H9 (cell line): ENCODE results near the gene CLEC3B. TPM values are rescaled to one million over a fixed set of nuclear protein-coding genes. Genes with fewer than 3 reads are reported as not detected.

Experiments used
- DNase-seq: peaks from one replicate; pipeline ENCODE4 v3.0.0-alpha.2; 2017
- H2AFZ ChIP-seq: one replicate; pipeline ENCODE4 v1.6.1; 2013; ENCODE audit warnings: mild to moderate bottlenecking, low read length, control low read depth, moderate library complexity
- H2AK5ac ChIP-seq: 2 replicates; pipeline ENCODE4 v1.6.1; 2013; ENCODE audit warnings: low read length, control low read depth, mixed read lengths; ENCODE audit not compliant: insufficient read length
- H2BK120ac ChIP-seq: one replicate; pipeline ENCODE4 v1.6.1; 2013; ENCODE audit warnings: low read depth, mild to moderate bottlenecking, low read length, control low read depth, inconsistent platforms; ENCODE audit not compliant: poor library complexity, severe bottlenecking
- H2BK12ac ChIP-seq: 2 replicates; pipeline ENCODE4 v1.6.1; 2013; ENCODE audit warnings: low read length, control low read depth, mixed read lengths, low read depth; ENCODE audit not compliant: insufficient read length
- H2BK15ac ChIP-seq: 2 replicates; pipeline ENCODE4 v1.6.1; 2013; ENCODE audit warnings: low read depth, low read length, control low read depth
- H2BK20ac ChIP-seq: one replicate; pipeline ENCODE4 v1.6.1; 2013; ENCODE audit warnings: low read depth, mild to moderate bottlenecking, low read length, control low read depth, inconsistent platforms; ENCODE audit not compliant: poor library complexity, severe bottlenecking
- H2BK5ac ChIP-seq: 2 replicates; pipeline ENCODE4 v1.6.1; 2013; ENCODE audit warnings: low read length, control low read depth, mixed read lengths; ENCODE audit not compliant: insufficient read length
- H3K14ac ChIP-seq: 2 replicates; pipeline ENCODE4 v1.6.1; 2013; ENCODE audit warnings: low read length, control low read depth; ENCODE audit not compliant: insufficient read depth
- H3K18ac ChIP-seq: 2 replicates; pipeline ENCODE4 v1.6.1; 2013; ENCODE audit warnings: low read depth, mild to moderate bottlenecking, mixed read lengths, low read length, control low read depth; ENCODE audit not compliant: insufficient read length
- H3K23ac ChIP-seq: 2 replicates; pipeline ENCODE4 v1.6.1; 2013; ENCODE audit warnings: low read length, control low read depth, mixed read lengths, low read depth; ENCODE audit not compliant: insufficient read length
- H3K23me2 ChIP-seq: 2 replicates; pipeline ENCODE4 v1.6.1; 2013; ENCODE audit warnings: low read depth, mild to moderate bottlenecking, mixed read lengths, low read length, control low read depth; ENCODE audit not compliant: insufficient read length, poor library complexity, severe bottlenecking
- H3K27ac ChIP-seq: 2 replicates; pipeline ENCODE4 v1.5.1; 2013; ENCODE audit warnings: low read length, control low read depth, mixed read lengths, low read depth; ENCODE audit not compliant: insufficient read length
- H3K27me3 ChIP-seq: 2 replicates; pipeline ENCODE4 v1.6.1; 2013; ENCODE audit warnings: low read length, control low read depth, inconsistent platforms; ENCODE audit not compliant: insufficient read depth
- H3K4ac ChIP-seq: 2 replicates; pipeline ENCODE4 v1.6.1; 2013; ENCODE audit warnings: low read depth, mild to moderate bottlenecking, control low read depth, inconsistent platforms, low read length, moderate library complexity
- H3K4me1 ChIP-seq: 2 replicates; pipeline ENCODE4 v1.6.1; 2013; ENCODE audit warnings: low read length, control low read depth, inconsistent platforms; ENCODE audit not compliant: insufficient read depth
- H3K4me2 ChIP-seq: 2 replicates; pipeline ENCODE4 v1.6.1; 2013; ENCODE audit warnings: low read length, control low read depth, mixed read lengths; ENCODE audit not compliant: insufficient read length, insufficient read depth
- H3K56ac ChIP-seq: 2 replicates; pipeline ENCODE4 v1.6.1; 2013; ENCODE audit warnings: low read depth, mild to moderate bottlenecking, mixed read lengths, low read length, control low read depth; ENCODE audit not compliant: insufficient read length
- H3K79me1 ChIP-seq: 2 replicates; pipeline ENCODE4 v1.6.1; 2013; ENCODE audit warnings: low read depth, mild to moderate bottlenecking, moderate library complexity, low read length, control low read depth, inconsistent platforms; ENCODE audit not compliant: insufficient read depth, poor library complexity, severe bottlenecking
- H3K79me2 ChIP-seq: 2 replicates; pipeline ENCODE4 v1.6.1; 2013; ENCODE audit warnings: low read length, control low read depth, inconsistent platforms; ENCODE audit not compliant: insufficient read depth
- H3K9ac ChIP-seq: 2 replicates; pipeline ENCODE4 v1.6.1; 2013; ENCODE audit warnings: low read length, control low read depth, mixed read lengths; ENCODE audit not compliant: insufficient read length; ENCODE audit errors: extremely low read depth
- H3K9me3 ChIP-seq: one replicate; pipeline ENCODE4 v1.6.1; 2013; ENCODE audit warnings: low read depth, low read length, inconsistent platforms; ENCODE audit not compliant: control insufficient read depth
- H3T11ph ChIP-seq: one replicate; pipeline ENCODE4 v1.6.1; 2013; ENCODE audit warnings: mild to moderate bottlenecking, low read length, control low read depth, inconsistent platforms
- H4K20me1 ChIP-seq: one replicate; pipeline ENCODE4 v1.6.1; 2013; ENCODE audit not compliant: control insufficient read depth, insufficient read length, insufficient read depth
- H4K5ac ChIP-seq: 2 replicates; pipeline ENCODE4 v1.6.1; 2013; ENCODE audit warnings: low read depth, mild to moderate bottlenecking, mixed read lengths, low read length, control low read depth; ENCODE audit not compliant: insufficient read length
- H4K8ac ChIP-seq: replicated peaks from 2 replicates; pipeline ENCODE4 v1.6.1; 2013; ENCODE audit warnings: low read length, control low read depth, mixed read lengths, low read depth; ENCODE audit not compliant: insufficient read length
- H4K91ac ChIP-seq: 2 replicates; pipeline ENCODE4 v1.6.1; 2013; ENCODE audit warnings: low read depth, mild to moderate bottlenecking, moderate library complexity, mixed read lengths, low read length, control low read depth; ENCODE audit not compliant: insufficient read length
- H3K27ac Mint-ChIP-seq, 3 experiments: 2 replicates in 2 of 3; 3 replicates in 1 of 3; pipeline ENCODE4 v1.8.0; 2020 to 2021; ENCODE audit warnings: mixed read lengths in 3 of 3, mild to moderate bottlenecking in 1 of 3, moderate library complexity in 1 of 3
- H3K27me3 Mint-ChIP-seq: 2 replicates; pipeline ENCODE4 v1.8.0; 2021; ENCODE audit warnings: low read depth, mild to moderate bottlenecking, moderate library complexity, mixed read lengths
- H3K36me3 Mint-ChIP-seq, 3 experiments: 2 replicates in 2 of 3; 3 replicates in 1 of 3; pipeline ENCODE4 v1.8.0; 2020 to 2021; ENCODE audit warnings: low read depth in 3 of 3, mixed read lengths in 3 of 3; ENCODE audit not compliant: insufficient read depth in 1 of 3
- H3K4me1 Mint-ChIP-seq, 2 experiments: 2 replicates each; pipeline ENCODE4 v1.8.0; 2020; ENCODE audit warnings: mixed read lengths in 2 of 2
- H3K4me3 Mint-ChIP-seq, 2 experiments: 2 replicates in 1 of 2; 3 replicates in 1 of 2; pipeline ENCODE4 v1.8.0; 2020 to 2021; ENCODE audit warnings: mild to moderate bottlenecking in 2 of 2, mixed read lengths in 2 of 2, moderate library complexity in 1 of 2
- H3K9me3 Mint-ChIP-seq, 2 experiments: 2 replicates in 1 of 2; 3 replicates in 1 of 2; pipeline ENCODE4 v1.8.0; 2020; ENCODE audit warnings: mild to moderate bottlenecking in 2 of 2, mixed read lengths in 2 of 2, moderate library complexity in 1 of 2
- WGBS: extraction: QIAGEN DNeasy Blood & Tissue Kit; methylation state at CpG from one replicate; pipeline ENCODE4 v1.1.7; 2013; ENCODE audit warnings: missing lambda C conversion rate, low lambda C conversion rate, mixed read lengths; ENCODE audit not compliant: insufficient read length; ENCODE audit errors: extremely low coverage; 5-methylcytosine and 5-hydroxymethylcytosine counted together
- total RNA-seq: library from RNA; stranded (reverse); gene quantifications from 2 replicates; pipeline ENCODE4 v1.2.1, GENCODE V29; 2021
- TF ChIP-seq, protein P1 (sequence below): fragments of 200-600 bp; sonication (generic); conservative IDR thresholded peaks from 3 replicates; pipeline ENCODE4 v1.8.0; 2021; ENCODE audit warnings: antibody characterized with exemption, mild to moderate bottlenecking

CLEC3B gene
- total RNA-seq, 1 experiment from 2014 or later: not detected

DNA sequence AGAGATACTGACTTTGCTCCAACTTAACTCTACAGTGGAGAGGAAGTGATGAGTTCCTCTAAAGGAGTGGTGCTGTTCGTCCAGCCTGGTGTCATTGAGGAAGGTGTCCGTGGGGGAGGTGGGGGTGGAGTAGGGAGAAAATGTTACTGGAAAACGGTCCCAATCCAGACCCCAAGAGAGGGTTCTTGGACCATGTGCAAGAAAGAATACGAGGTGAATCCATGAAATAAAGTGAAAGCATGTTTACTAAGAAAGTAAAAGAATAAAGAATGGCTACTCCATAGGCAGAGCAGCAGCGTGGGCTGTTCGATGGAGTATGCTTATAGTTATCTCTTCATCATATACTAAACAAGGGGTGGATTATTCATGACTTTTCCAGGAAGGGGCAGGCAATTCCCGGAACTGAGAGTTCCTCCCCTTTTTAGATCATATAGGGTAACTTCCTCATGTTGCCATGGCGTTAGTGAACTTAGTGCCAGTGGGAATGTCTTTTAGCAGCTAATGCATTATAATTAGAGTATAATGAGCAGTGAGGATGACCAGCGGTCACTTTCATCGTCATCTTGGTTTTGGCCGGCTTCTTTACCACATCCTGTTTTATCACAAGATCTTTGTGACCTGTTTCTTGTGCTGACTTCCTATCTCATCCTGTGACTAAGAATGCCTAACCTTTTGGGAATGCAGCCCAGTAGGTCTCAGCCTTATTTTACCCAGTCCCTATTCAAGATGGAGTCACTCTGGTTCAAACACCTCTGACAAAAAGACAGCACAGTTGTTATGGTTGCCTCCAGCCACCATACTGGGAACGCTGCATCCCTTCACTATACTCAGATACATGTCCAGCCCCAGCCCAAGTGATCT is 38.6 kb downstream of the CLEC3B start:
- H3K56ac ChIP-seq: no peak overlapping the region
- H2BK120ac ChIP-seq: no peak overlapping the region
- H3K4me1 ChIP-seq: peaks cover 5% of the 10 kb centered on the region; the same call in 1 of the 2 replicates
- H3K23ac ChIP-seq: no peak overlapping the region
- H3K23me2 ChIP-seq: no peaks in the 10 kb centered on the region
- no peak overlapping the region for H2BK12ac ChIP-seq
- H4K8ac ChIP-seq: no peak overlapping the region
- no peak overlapping the region for H2AK5ac ChIP-seq
- no peak overlapping the region for H2BK15ac ChIP-seq
- no peak overlapping the region for H2BK5ac ChIP-seq
- H4K20me1 ChIP-seq: no peaks in the 10 kb centered on the region
- Mint-ChIP-seq H3K27me3 (peaks cover 80% of the 10 kb centered on the region), H3K4me3 (no peak overlapping the region), H3K9me3 (no peaks in the 10 kb centered on the region), H3K36me3 (no peaks in the 10 kb centered on the region), H3K27ac (no peak overlapping the region), H3K4me1 (peaks cover 10 to 16% of the 10 kb centered on the region in 2 experiments)
- no CpG with 5 or more reads among the region's 12 CpGs for WGBS
- H3K18ac ChIP-seq: no peak overlapping the region
- no peak overlapping the region for H3K9ac ChIP-seq
- TF ChIP-seq, protein P1, sequence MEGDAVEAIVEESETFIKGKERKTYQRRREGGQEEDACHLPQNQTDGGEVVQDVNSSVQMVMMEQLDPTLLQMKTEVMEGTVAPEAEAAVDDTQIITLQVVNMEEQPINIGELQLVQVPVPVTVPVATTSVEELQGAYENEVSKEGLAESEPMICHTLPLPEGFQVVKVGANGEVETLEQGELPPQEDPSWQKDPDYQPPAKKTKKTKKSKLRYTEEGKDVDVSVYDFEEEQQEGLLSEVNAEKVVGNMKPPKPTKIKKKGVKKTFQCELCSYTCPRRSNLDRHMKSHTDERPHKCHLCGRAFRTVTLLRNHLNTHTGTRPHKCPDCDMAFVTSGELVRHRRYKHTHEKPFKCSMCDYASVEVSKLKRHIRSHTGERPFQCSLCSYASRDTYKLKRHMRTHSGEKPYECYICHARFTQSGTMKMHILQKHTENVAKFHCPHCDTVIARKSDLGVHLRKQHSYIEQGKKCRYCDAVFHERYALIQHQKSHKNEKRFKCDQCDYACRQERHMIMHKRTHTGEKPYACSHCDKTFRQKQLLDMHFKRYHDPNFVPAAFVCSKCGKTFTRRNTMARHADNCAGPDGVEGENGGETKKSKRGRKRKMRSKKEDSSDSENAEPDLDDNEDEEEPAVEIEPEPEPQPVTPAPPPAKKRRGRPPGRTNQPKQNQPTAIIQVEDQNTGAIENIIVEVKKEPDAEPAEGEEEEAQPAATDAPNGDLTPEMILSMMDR: no peak
- no peak overlapping the region for H3T11ph ChIP-seq
- H3K9me3 ChIP-seq: no peaks in the 10 kb centered on the region
- H3K27me3 ChIP-seq: peaks cover 2% of the 10 kb centered on the region; the same call in 1 of the 2 replicates
- no peak overlapping the region for H2BK20ac ChIP-seq
- H3K4ac ChIP-seq: no peak overlapping the region
- no peak overlapping the region for H4K5ac ChIP-seq
- no peak overlapping the region for H2AFZ ChIP-seq
- no peak for DNase-seq
- no peaks in the 10 kb centered on the region for H3K79me2 ChIP-seq
- H4K91ac ChIP-seq: no peak overlapping the region
- no peak overlapping the region for H3K27ac ChIP-seq
- no peaks in the 10 kb centered on the region for H3K79me1 ChIP-seq
- H3K4me2 ChIP-seq: no peak overlapping the region
- H3K14ac ChIP-seq: no peak overlapping the region
